AG09309 (cell line): ENCODE measurements around the gene BHLHE23.

Source experiments
- DNase-seq: peaks from one replicate; pipeline ENCODE4 v3.0.0-alpha.2; 2010; ENCODE audit warnings: low read depth
- H3K4me3 ChIP-seq: 2 replicates; pipeline ENCODE4 v1.5.1; 2011; ENCODE audit warnings: mild to moderate bottlenecking, low read depth, low read length, moderate library complexity; ENCODE audit not compliant: control insufficient read depth
- CTCF ChIP-seq: IDR thresholded peaks from 2 replicates; pipeline ENCODE4 v1.5.1; 2011; ENCODE audit warnings: mild to moderate bottlenecking, low read depth, low read length, inconsistent platforms; ENCODE audit not compliant: insufficient read depth, control insufficient read depth; ENCODE audit errors: missing control alignments

Gene BHLHE23

GRCh38 chr20:63015662-63016361 lies 9.0 kb upstream of the BHLHE23 start:
- DNase-seq: no peak
- TF ChIP-seq CTCF: no peak
- H3K4me3 ChIP-seq: no peak overlapping the region

GRCh38 chr20:63015147-63015661 lies 8.4 kb upstream of the BHLHE23 start:
- no peak for DNase-seq
- TF ChIP-seq CTCF: no peak
- no peak overlapping the region for H3K4me3 ChIP-seq

GRCh38 chr20:63014710-63015109 lies 7.9 kb upstream of the BHLHE23 start:
- TF ChIP-seq CTCF: no peak
- no peak for DNase-seq
- no peak overlapping the region for H3K4me3 ChIP-seq

GRCh38 chr20:63014287-63014686 lies 7.5 kb upstream of the BHLHE23 start:
- TF ChIP-seq CTCF: no peak
- DNase-seq: no peak

GRCh38 chr20:63013207-63013606 lies 6.4 kb upstream of the BHLHE23 start:
- no peak for DNase-seq
- no peak for TF ChIP-seq CTCF

More at GRCh38 chr20:63014287-63014686, 7.5 kb upstream of the BHLHE23 start:
- no peak overlapping the region for H3K4me3 ChIP-seq

GRCh38 chr20:63011798-63012197 lies 5.0 kb upstream of the BHLHE23 start:
- no peak overlapping the region for H3K4me3 ChIP-seq
- DNase-seq: no peak
- TF ChIP-seq CTCF: no peak

More at GRCh38 chr20:63013207-63013606, 6.4 kb upstream of the BHLHE23 start:
- H3K4me3 ChIP-seq: no peak overlapping the region
